H9 (cell line): Measurements from ENCODE around the gene MAST4. TPM values are rescaled to one million over a fixed set of nuclear protein-coding genes. Genes with fewer than 3 reads are reported as not detected.

Experiments
- DNase-seq: peaks from one replicate; pipeline ENCODE4 v3.0.0-alpha.2; 2017
- H2AFZ ChIP-seq: one replicate; pipeline ENCODE4 v1.6.1; 2013; ENCODE audit warnings: mild to moderate bottlenecking, low read length, control low read depth, moderate library complexity
- H2AK5ac ChIP-seq: 2 replicates; pipeline ENCODE4 v1.6.1; 2013; ENCODE audit warnings: low read length, control low read depth, mixed read lengths; ENCODE audit not compliant: insufficient read length
- H2BK120ac ChIP-seq: one replicate; pipeline ENCODE4 v1.6.1; 2013; ENCODE audit warnings: low read depth, mild to moderate bottlenecking, low read length, control low read depth, inconsistent platforms; ENCODE audit not compliant: poor library complexity, severe bottlenecking
- H2BK12ac ChIP-seq: 2 replicates; pipeline ENCODE4 v1.6.1; 2013; ENCODE audit warnings: low read length, control low read depth, mixed read lengths, low read depth; ENCODE audit not compliant: insufficient read length
- H2BK15ac ChIP-seq: 2 replicates; pipeline ENCODE4 v1.6.1; 2013; ENCODE audit warnings: low read depth, low read length, control low read depth
- H2BK20ac ChIP-seq: one replicate; pipeline ENCODE4 v1.6.1; 2013; ENCODE audit warnings: low read depth, mild to moderate bottlenecking, low read length, control low read depth, inconsistent platforms; ENCODE audit not compliant: poor library complexity, severe bottlenecking
- H2BK5ac ChIP-seq: 2 replicates; pipeline ENCODE4 v1.6.1; 2013; ENCODE audit warnings: low read length, control low read depth, mixed read lengths; ENCODE audit not compliant: insufficient read length
- H3K14ac ChIP-seq: 2 replicates; pipeline ENCODE4 v1.6.1; 2013; ENCODE audit warnings: low read length, control low read depth; ENCODE audit not compliant: insufficient read depth
- H3K18ac ChIP-seq: 2 replicates; pipeline ENCODE4 v1.6.1; 2013; ENCODE audit warnings: low read depth, mild to moderate bottlenecking, mixed read lengths, low read length, control low read depth; ENCODE audit not compliant: insufficient read length
- H3K23ac ChIP-seq: 2 replicates; pipeline ENCODE4 v1.6.1; 2013; ENCODE audit warnings: low read length, control low read depth, mixed read lengths, low read depth; ENCODE audit not compliant: insufficient read length
- H3K23me2 ChIP-seq: 2 replicates; pipeline ENCODE4 v1.6.1; 2013; ENCODE audit warnings: low read depth, mild to moderate bottlenecking, mixed read lengths, low read length, control low read depth; ENCODE audit not compliant: insufficient read length, poor library complexity, severe bottlenecking
- H3K27ac ChIP-seq: 2 replicates; pipeline ENCODE4 v1.5.1; 2013; ENCODE audit warnings: low read length, control low read depth, mixed read lengths, low read depth; ENCODE audit not compliant: insufficient read length
- H3K27me3 ChIP-seq: 2 replicates; pipeline ENCODE4 v1.6.1; 2013; ENCODE audit warnings: low read length, control low read depth, inconsistent platforms; ENCODE audit not compliant: insufficient read depth
- H3K4ac ChIP-seq: 2 replicates; pipeline ENCODE4 v1.6.1; 2013; ENCODE audit warnings: low read depth, mild to moderate bottlenecking, control low read depth, inconsistent platforms, low read length, moderate library complexity
- H3K4me1 ChIP-seq: 2 replicates; pipeline ENCODE4 v1.6.1; 2013; ENCODE audit warnings: low read length, control low read depth, inconsistent platforms; ENCODE audit not compliant: insufficient read depth
- H3K4me2 ChIP-seq: 2 replicates; pipeline ENCODE4 v1.6.1; 2013; ENCODE audit warnings: low read length, control low read depth, mixed read lengths; ENCODE audit not compliant: insufficient read length, insufficient read depth
- H3K56ac ChIP-seq: 2 replicates; pipeline ENCODE4 v1.6.1; 2013; ENCODE audit warnings: low read depth, mild to moderate bottlenecking, mixed read lengths, low read length, control low read depth; ENCODE audit not compliant: insufficient read length
- H3K79me1 ChIP-seq: 2 replicates; pipeline ENCODE4 v1.6.1; 2013; ENCODE audit warnings: low read depth, mild to moderate bottlenecking, moderate library complexity, low read length, control low read depth, inconsistent platforms; ENCODE audit not compliant: insufficient read depth, poor library complexity, severe bottlenecking
- H3K79me2 ChIP-seq: 2 replicates; pipeline ENCODE4 v1.6.1; 2013; ENCODE audit warnings: low read length, control low read depth, inconsistent platforms; ENCODE audit not compliant: insufficient read depth
- H3K9ac ChIP-seq: 2 replicates; pipeline ENCODE4 v1.6.1; 2013; ENCODE audit warnings: low read length, control low read depth, mixed read lengths; ENCODE audit not compliant: insufficient read length; ENCODE audit errors: extremely low read depth
- H3K9me3 ChIP-seq: one replicate; pipeline ENCODE4 v1.6.1; 2013; ENCODE audit warnings: low read depth, low read length, inconsistent platforms; ENCODE audit not compliant: control insufficient read depth
- H3T11ph ChIP-seq: one replicate; pipeline ENCODE4 v1.6.1; 2013; ENCODE audit warnings: mild to moderate bottlenecking, low read length, control low read depth, inconsistent platforms
- H4K20me1 ChIP-seq: one replicate; pipeline ENCODE4 v1.6.1; 2013; ENCODE audit not compliant: control insufficient read depth, insufficient read length, insufficient read depth
- H4K5ac ChIP-seq: 2 replicates; pipeline ENCODE4 v1.6.1; 2013; ENCODE audit warnings: low read depth, mild to moderate bottlenecking, mixed read lengths, low read length, control low read depth; ENCODE audit not compliant: insufficient read length
- H4K8ac ChIP-seq: replicated peaks from 2 replicates; pipeline ENCODE4 v1.6.1; 2013; ENCODE audit warnings: low read length, control low read depth, mixed read lengths, low read depth; ENCODE audit not compliant: insufficient read length
- H4K91ac ChIP-seq: 2 replicates; pipeline ENCODE4 v1.6.1; 2013; ENCODE audit warnings: low read depth, mild to moderate bottlenecking, moderate library complexity, mixed read lengths, low read length, control low read depth; ENCODE audit not compliant: insufficient read length
- H3K27ac Mint-ChIP-seq, 3 experiments: 2 replicates in 2 of 3; 3 replicates in 1 of 3; pipeline ENCODE4 v1.8.0; 2020 to 2021; ENCODE audit warnings: mixed read lengths in 3 of 3, mild to moderate bottlenecking in 1 of 3, moderate library complexity in 1 of 3
- H3K27me3 Mint-ChIP-seq: 2 replicates; pipeline ENCODE4 v1.8.0; 2021; ENCODE audit warnings: low read depth, mild to moderate bottlenecking, moderate library complexity, mixed read lengths
- H3K36me3 Mint-ChIP-seq, 3 experiments: 2 replicates in 2 of 3; 3 replicates in 1 of 3; pipeline ENCODE4 v1.8.0; 2020 to 2021; ENCODE audit warnings: low read depth in 3 of 3, mixed read lengths in 3 of 3; ENCODE audit not compliant: insufficient read depth in 1 of 3
- H3K4me1 Mint-ChIP-seq, 2 experiments: 2 replicates each; pipeline ENCODE4 v1.8.0; 2020; ENCODE audit warnings: mixed read lengths in 2 of 2
- H3K4me3 Mint-ChIP-seq, 2 experiments: 2 replicates in 1 of 2; 3 replicates in 1 of 2; pipeline ENCODE4 v1.8.0; 2020 to 2021; ENCODE audit warnings: mild to moderate bottlenecking in 2 of 2, mixed read lengths in 2 of 2, moderate library complexity in 1 of 2
- H3K9me3 Mint-ChIP-seq, 2 experiments: 2 replicates in 1 of 2; 3 replicates in 1 of 2; pipeline ENCODE4 v1.8.0; 2020; ENCODE audit warnings: mild to moderate bottlenecking in 2 of 2, mixed read lengths in 2 of 2, moderate library complexity in 1 of 2
- WGBS: extraction: QIAGEN DNeasy Blood & Tissue Kit; methylation state at CpG from one replicate; pipeline ENCODE4 v1.1.7; 2013; ENCODE audit warnings: missing lambda C conversion rate, low lambda C conversion rate, mixed read lengths; ENCODE audit not compliant: insufficient read length; ENCODE audit errors: extremely low coverage; 5-methylcytosine and 5-hydroxymethylcytosine counted together
- total RNA-seq: library from RNA; stranded (reverse); gene quantifications from 2 replicates; pipeline ENCODE4 v1.2.1, GENCODE V29; 2021
- TF ChIP-seq, protein P1 (sequence below): fragments of 200-600 bp; sonication (generic); conservative IDR thresholded peaks from 3 replicates; pipeline ENCODE4 v1.8.0; 2021; ENCODE audit warnings: antibody characterized with exemption, mild to moderate bottlenecking

MAST4 gene
- total RNA-seq, 1 experiment from 2014 or later = 3.7 TPM

DNA sequence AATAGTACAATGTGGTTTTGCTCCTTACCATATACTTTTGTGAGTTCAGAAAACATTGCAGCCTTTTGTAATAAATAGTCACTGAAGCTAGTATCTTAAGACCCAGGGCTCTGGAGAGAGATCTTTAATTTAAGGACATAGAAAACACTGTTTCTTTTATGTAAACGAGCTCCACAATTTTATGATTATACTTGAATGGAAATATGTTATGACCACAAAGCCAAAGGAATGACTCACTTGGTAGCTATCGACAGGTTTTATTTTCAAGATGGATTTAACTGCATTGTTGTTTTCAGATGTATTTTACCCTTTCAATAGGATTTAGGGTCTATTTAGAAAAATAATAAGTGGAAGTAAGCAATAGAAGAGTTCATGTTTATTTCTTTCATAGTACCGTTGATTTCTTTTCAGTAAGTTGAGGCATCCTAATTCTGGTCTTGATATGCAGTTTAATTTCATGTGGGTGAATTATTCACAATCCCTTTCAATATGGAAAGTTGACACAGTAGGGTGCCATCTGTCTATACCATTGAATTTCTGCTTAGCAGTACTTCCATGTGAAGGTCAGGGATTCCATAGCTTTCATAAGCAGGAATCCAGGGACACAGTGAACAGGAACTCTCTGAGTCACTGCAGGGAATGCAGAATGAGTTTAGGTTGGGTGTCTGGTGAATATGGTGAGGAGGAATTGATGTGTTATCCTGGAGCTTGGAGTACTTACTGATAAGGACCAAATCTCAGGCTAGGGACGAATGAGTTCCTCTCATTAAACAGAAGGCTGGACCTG, 442.8 kb downstream of the MAST4 start:
- Histone ChIP-seq H3K23me2 (no peaks in the 10 kb centered on the region), H2AFZ (no peak overlapping the region), H4K5ac (no peak overlapping the region), H2BK20ac (no peak overlapping the region), H3K9ac (no peak overlapping the region), H3K23ac (no peak overlapping the region), H3K9me3 (no peaks in the 10 kb centered on the region), H3K27me3 (peaks cover 3% of the 10 kb centered on the region; the same call in 1 of the 2 replicates), H2BK15ac (no peak overlapping the region), H3K79me1 (no peaks in the 10 kb centered on the region), H2BK5ac (no peak overlapping the region), H3K79me2 (peaks cover 2% of the 10 kb centered on the region; the same call in 1 of the 2 replicates), H2AK5ac (no peak overlapping the region), H3K56ac (no peak overlapping the region), H3K27ac (no peak overlapping the region), H3K14ac (no peak overlapping the region), H3T11ph (no peak overlapping the region), H2BK12ac (no peak overlapping the region), H3K4me1 (peaks cover 7% of the 10 kb centered on the region; the same call in 1 of the 2 replicates), H4K8ac (no peak overlapping the region), H3K18ac (no peak overlapping the region), H3K4ac (no peak overlapping the region), H4K91ac (no peak overlapping the region), H4K20me1 (no peaks in the 10 kb centered on the region), H2BK120ac (no peak overlapping the region), H3K4me2 (no peak overlapping the region)
- H3K9me3 Mint-ChIP-seq = no peaks in the 10 kb centered on the region
- TF ChIP-seq, protein P1, sequence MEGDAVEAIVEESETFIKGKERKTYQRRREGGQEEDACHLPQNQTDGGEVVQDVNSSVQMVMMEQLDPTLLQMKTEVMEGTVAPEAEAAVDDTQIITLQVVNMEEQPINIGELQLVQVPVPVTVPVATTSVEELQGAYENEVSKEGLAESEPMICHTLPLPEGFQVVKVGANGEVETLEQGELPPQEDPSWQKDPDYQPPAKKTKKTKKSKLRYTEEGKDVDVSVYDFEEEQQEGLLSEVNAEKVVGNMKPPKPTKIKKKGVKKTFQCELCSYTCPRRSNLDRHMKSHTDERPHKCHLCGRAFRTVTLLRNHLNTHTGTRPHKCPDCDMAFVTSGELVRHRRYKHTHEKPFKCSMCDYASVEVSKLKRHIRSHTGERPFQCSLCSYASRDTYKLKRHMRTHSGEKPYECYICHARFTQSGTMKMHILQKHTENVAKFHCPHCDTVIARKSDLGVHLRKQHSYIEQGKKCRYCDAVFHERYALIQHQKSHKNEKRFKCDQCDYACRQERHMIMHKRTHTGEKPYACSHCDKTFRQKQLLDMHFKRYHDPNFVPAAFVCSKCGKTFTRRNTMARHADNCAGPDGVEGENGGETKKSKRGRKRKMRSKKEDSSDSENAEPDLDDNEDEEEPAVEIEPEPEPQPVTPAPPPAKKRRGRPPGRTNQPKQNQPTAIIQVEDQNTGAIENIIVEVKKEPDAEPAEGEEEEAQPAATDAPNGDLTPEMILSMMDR = no peak
- peaks cover 31 to 36% of the 10 kb centered on the region in 2 experiments for H3K4me1 Mint-ChIP-seq
- no peaks in the 10 kb centered on the region for H3K36me3 Mint-ChIP-seq
- no peaks in the 10 kb centered on the region for H3K27me3 Mint-ChIP-seq
- WGBS = no CpG with 5 or more reads among the region's 4 CpGs
- no peak overlapping the region for H3K4me3 Mint-ChIP-seq
- no peak for DNase-seq
- H3K27ac Mint-ChIP-seq = peak overlapping the region in 1 of 3 experiments; percentile 63; a peak in 2 of 7 replicates
